Osteoblast (primary cell): ENCODE results near the gene LPAR1. TPM values are rescaled to one million over a fixed set of nuclear protein-coding genes. Genes with fewer than 3 reads are reported as not detected.
"Not testable (repeated sequence)": the region's sequence is repeated elsewhere in the genome, so short reads cannot be mapped to it uniquely, and the experiment has no call there.

Source experiments
- DNase-seq: peaks from one replicate; pipeline ENCODE4 v3.0.0; 2011; ENCODE audit warnings: low spot score, mixed read lengths; ENCODE audit not compliant: insufficient read length; ENCODE audit errors: missing footprints
- H2AFZ ChIP-seq: 2 replicates; pipeline ENCODE4 v1.6.0; 2011; ENCODE audit warnings: mild to moderate bottlenecking, low read length
- H3K27ac ChIP-seq: 2 replicates; pipeline ENCODE4 v1.5.1; 2011; ENCODE audit warnings: mild to moderate bottlenecking, low read depth, low read length, moderate library complexity
- H3K27me3 ChIP-seq: 2 replicates; pipeline ENCODE4 v1.6.0; 2012; ENCODE audit warnings: mild to moderate bottlenecking, control low read depth, inconsistent platforms, low read length, moderate library complexity; ENCODE audit not compliant: insufficient read depth
- H3K36me3 ChIP-seq: 2 replicates; pipeline ENCODE4 v1.5.1; 2011; ENCODE audit warnings: mild to moderate bottlenecking, low read length, control low read depth, moderate library complexity; ENCODE audit not compliant: insufficient read depth
- H3K4me1 ChIP-seq: 2 replicates; pipeline ENCODE4 v1.5.1; 2011; ENCODE audit warnings: mild to moderate bottlenecking, low read length, control low read depth, moderate library complexity; ENCODE audit not compliant: insufficient read depth
- H3K4me2 ChIP-seq: 2 replicates; pipeline ENCODE4 v1.6.0; 2011; ENCODE audit warnings: mild to moderate bottlenecking, low read length; ENCODE audit not compliant: insufficient read depth
- H3K4me3 ChIP-seq: fragments of 200-600 bp; sonication (generic); 3 replicates; pipeline ENCODE4 v1.5.1; 2012; ENCODE audit warnings: mild to moderate bottlenecking, low read length, inconsistent platforms; ENCODE audit not compliant: insufficient read depth
- H3K79me2 ChIP-seq: 2 replicates; pipeline ENCODE4 v1.6.0; 2012; ENCODE audit warnings: mild to moderate bottlenecking, low read length, control low read depth, inconsistent platforms; ENCODE audit not compliant: insufficient read depth
- H3K9me3 ChIP-seq: 2 replicates; pipeline ENCODE4 v1.5.1; 2011; ENCODE audit warnings: low read depth, low read length, control low read depth
- H4K20me1 ChIP-seq: 2 replicates; pipeline ENCODE4 v1.6.0; 2012; ENCODE audit warnings: mild to moderate bottlenecking, low read length, control low read depth; ENCODE audit not compliant: insufficient read depth
- CTCF ChIP-seq: IDR thresholded peaks from 2 replicates; pipeline ENCODE4 v1.5.1; 2011; ENCODE audit warnings: mild to moderate bottlenecking, low read depth, low read length, moderate library complexity; ENCODE audit errors: extremely low read depth
- total RNA-seq: library from RNA; depleted of rRNA; stranded (reverse); fragments of >200 nt; gene quantifications from 2 replicates; pipeline ENCODE4 v1.2.3, GENCODE V29; 2012

Gene LPAR1
- total RNA-seq, 1 donor: 151 TPM

- H3K4me2 ChIP-seq: peak overlapping the region; percentile 53
- H3K27me3 ChIP-seq: no peaks in the 10 kb centered on the region
- H3K36me3 ChIP-seq: no peaks in the 10 kb centered on the region
- H3K9me3 ChIP-seq: no peaks in the 10 kb centered on the region
- H3K4me3 ChIP-seq: no peak overlapping the region
- no peaks in the 10 kb centered on the region for H4K20me1 ChIP-seq
- DNase-seq: peak; percentile 53
- no peak overlapping the region for H2AFZ ChIP-seq
- no peaks in the 10 kb centered on the region for H3K79me2 ChIP-seq
- peaks cover 24% of the 10 kb centered on the region for H3K4me1 ChIP-seq
- peak overlapping the region; percentile 59 for H3K27ac ChIP-seq
- no peak for TF ChIP-seq CTCF
Measured at GRCh38 chr9:110835404-110835803, 202.9 kb downstream of the LPAR1 start.

- Histone ChIP-seq H3K9me3 (no peaks in the 10 kb centered on the region), H4K20me1 (no peaks in the 10 kb centered on the region), H3K4me2 (no peak overlapping the region), H3K27ac (no peak overlapping the region), H3K4me1 (peaks cover 26% of the 10 kb centered on the region), H3K27me3 (no peaks in the 10 kb centered on the region), H3K36me3 (no peaks in the 10 kb centered on the region), H3K79me2 (no peaks in the 10 kb centered on the region), H2AFZ (peak overlapping the region; percentile 35), H3K4me3 (no peak overlapping the region)
- no peak for DNase-seq
- TF ChIP-seq CTCF: no peak
Measured at GRCh38 chr9:110832926-110833325, 205.3 kb downstream of the LPAR1 start.

- H3K4me3 ChIP-seq: no peak overlapping the region
- no peaks in the 10 kb centered on the region for H4K20me1 ChIP-seq
- DNase-seq: no peak
- TF ChIP-seq CTCF: no peak
- no peaks in the 10 kb centered on the region for H3K9me3 ChIP-seq
- H2AFZ ChIP-seq: no peak overlapping the region
- no peaks in the 10 kb centered on the region for H3K36me3 ChIP-seq
- peaks cover 14% of the 10 kb centered on the region for H3K4me1 ChIP-seq
- H3K27ac ChIP-seq: no peak overlapping the region
- H3K79me2 ChIP-seq: no peaks in the 10 kb centered on the region
- no peak overlapping the region for H3K4me2 ChIP-seq
- H3K27me3 ChIP-seq: no peaks in the 10 kb centered on the region
Measured at GRCh38 chr9:110830495-110830894, 207.8 kb downstream of the LPAR1 start.

- peak; percentile 72 for DNase-seq
- no peaks in the 10 kb centered on the region for H3K79me2 ChIP-seq
Measured at GRCh38 chr9:110828264-110828663, 210.0 kb downstream of the LPAR1 start.

GRCh38 chr9:110826400-110826799 is 211.9 kb downstream of the LPAR1 start:
- H3K36me3 ChIP-seq, DNase-seq, H3K27me3 ChIP-seq, H3K9me3 ChIP-seq, H3K4me2 ChIP-seq, H3K79me2 ChIP-seq, H2AFZ ChIP-seq, H3K4me3 ChIP-seq, H4K20me1 ChIP-seq, H3K4me1 ChIP-seq, H3K27ac ChIP-seq: not testable (repeated sequence)

More at GRCh38 chr9:110828264-110828663, 210.0 kb downstream of the LPAR1 start:
- Histone ChIP-seq H2AFZ (no peak overlapping the region), H3K4me2 (no peak overlapping the region), H4K20me1 (no peaks in the 10 kb centered on the region), H3K4me1 (peaks cover 6% of the 10 kb centered on the region), H3K27me3 (no peaks in the 10 kb centered on the region), H3K4me3 (no peak overlapping the region), H3K27ac (no peak overlapping the region), H3K36me3 (no peaks in the 10 kb centered on the region), H3K9me3 (no peaks in the 10 kb centered on the region)
- TF ChIP-seq CTCF: no peak
